Left colon (tissue), 2 donors: Measurements from ENCODE around the gene CHD8. TPM values are rescaled to one million over a fixed set of nuclear protein-coding genes. Genes with fewer than 3 reads are reported as not detected.
"Not testable (repeated sequence)": the region's sequence is repeated elsewhere in the genome, so short reads cannot be mapped to it uniquely, and the experiment has no call there.

ENCODE experiments used
- ATAC-seq: fragments of 200-7000 bp; cut with Tn5 transposase; one replicate; pipeline ENCODE4 v1.9.1; 2020; ENCODE audit warnings: mild to moderate bottlenecking, moderate library complexity
- DNase-seq, 2 donors: peaks; one replicate each; pipeline ENCODE4 v3.0.0-alpha.2; 2020
- intact Hi-C, 2 donors: fragments of 100-400 bp; cut with DNase I in 1 of 2; cut with micrococcal nuclease in 1 of 2; formaldehyde crosslinking; loops; one replicate each; pipeline versions ENCODE4 v1.11.2 to v1.14.0; 2022; cut with DNase I, micrococcal nuclease
- total RNA-seq, 2 donors: library from RNA; stranded (reverse); fragmentation: NEBNext Ultra II Directional; extraction: Animal tissue kit (Norgen Biotek cat#: 25700); gene quantifications; one replicate each; pipeline ENCODE4 v1.2.1, GENCODE V29; 2021
- donor health status: DM: no; HTN: no; CAD: no.
- donor health status: DM: yes; HTN: yes; CAD: no.

CHD8 gene
- total RNA-seq, 2 donors from 2014 or later: 58.5 to 59.0 TPM

DNA sequence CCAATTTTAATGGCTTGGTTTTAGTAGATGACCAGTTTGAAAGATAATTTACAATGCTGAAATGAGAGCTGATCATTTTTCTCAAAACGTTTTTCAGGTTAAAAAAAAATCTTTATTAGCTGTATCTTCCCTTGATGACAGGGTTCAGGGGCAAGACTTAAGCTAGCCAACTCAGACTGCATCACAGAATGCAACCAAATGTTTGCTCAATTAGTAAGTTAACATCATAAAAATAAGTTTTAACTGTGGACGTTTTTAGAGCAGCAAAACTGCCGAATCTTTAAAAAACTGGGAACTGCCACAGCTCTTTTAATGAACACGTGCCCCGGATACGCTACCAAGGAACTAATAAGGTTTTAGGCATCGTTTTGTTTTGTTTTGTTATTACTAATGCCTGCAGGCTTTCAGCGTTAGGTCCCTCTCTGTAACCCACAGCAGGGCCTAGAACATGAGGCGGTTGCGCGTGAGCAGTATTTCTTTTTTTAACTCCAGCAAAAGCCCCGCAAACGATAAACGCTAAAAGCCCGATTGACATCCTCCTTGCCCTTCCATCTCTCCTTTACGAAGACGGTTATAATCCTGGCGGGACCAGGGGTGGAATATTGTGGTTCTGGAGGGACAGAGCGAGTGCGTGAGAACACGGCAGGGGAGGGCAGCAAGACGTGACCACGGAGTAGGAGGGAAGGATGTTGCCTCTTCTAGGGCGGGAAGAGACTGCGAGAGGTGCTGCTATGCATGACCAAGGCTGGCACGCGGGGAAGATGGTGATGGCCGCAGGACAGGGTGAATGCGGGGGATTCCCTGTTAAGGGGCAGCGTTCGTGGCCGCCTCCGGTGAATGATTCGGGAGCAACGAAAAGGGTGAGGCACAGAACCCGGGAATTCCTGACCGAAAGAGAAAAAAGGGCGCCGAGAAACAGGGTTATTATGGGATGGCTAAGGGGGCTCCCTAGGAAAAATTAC is 72.8 kb downstream of the CHD8 start:
- DNase-seq (peak; percentile 49 to 53), ATAC-seq (peak; percentile 58)
- intact Hi-C loops: loop anchor here in 1 of 2 donors (10.0 kb wide), 1 partner anchor 1902 kb away; the partner anchor contains the start of gene HOMEZ

DNA sequence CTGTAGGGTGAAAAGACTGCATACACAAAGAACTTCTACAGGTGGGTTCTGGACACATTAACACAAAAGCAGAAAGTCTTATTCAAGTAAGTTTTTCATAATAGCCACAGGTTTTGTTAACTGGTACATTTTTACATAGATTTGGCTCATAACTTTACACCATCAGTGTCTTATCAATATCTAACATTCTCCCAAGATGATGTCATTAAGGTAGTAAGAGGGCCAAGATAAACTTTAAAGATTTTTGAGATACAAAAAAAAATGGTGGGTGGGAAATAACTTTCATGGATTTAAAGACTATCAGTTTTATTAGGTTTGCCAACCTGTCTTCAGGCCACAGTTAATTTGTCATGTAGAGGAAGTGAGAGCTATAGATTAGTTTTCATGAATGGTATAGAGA is 73.8 kb downstream of the CHD8 start:
- DNase-seq (no peak), ATAC-seq (no peak)
- intact Hi-C loops: loop anchor here in 1 of 2 donors (10.0 kb wide), 1 partner anchor 1903 kb away; the partner anchor contains the start of gene HOMEZ

DNA sequence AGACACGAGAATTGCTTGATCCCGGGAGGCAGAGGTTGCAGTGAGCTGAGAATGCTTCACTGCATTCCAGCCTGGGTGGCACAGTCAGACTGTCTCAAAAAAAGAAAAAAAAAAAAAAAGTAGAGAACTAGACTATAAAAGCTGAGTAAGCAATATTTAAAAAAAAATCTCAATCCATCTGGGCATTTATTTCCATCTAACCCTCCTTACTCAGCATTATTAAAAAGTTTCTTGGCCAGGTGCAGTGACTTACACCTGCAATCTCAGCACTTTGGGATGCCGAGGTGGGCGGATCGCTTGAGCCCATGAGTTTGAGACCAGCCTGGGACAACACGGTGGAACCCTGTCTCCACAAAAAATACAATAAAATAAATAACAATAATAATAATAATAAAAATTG is 76.6 kb downstream of the CHD8 start:
- no peak for DNase-seq
- intact Hi-C loops: loop anchor here in 1 of 2 donors (5.0 kb wide), 1 partner anchor 142 kb away; no protein-coding TSS in a partner anchor
- ATAC-seq: no peak

GRCh38 chr14:21373980-21374379 is 81.9 kb downstream of the CHD8 start:
- ATAC-seq (no peak), DNase-seq (no peak)
- intact Hi-C loops: no loop called here

DNA sequence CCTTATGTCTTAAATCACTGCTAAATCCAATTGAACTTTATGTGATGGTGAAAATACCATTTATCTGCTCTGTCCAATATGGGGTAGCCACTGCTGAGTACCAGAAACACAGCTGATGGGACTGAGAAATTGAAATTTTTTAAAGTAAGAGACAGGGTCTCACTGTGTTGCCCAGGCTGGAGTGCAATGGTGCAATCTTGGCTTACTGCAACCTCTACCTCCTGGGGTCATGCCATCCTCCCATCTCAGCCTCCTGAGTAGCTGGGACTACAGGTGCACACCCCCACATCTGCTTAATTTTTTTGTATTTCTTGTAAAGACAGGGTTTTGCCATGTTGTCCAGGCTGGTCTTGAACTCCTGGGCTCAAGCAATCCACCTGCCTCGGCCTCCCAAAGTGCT is 83.1 kb downstream of the CHD8 start:
- intact Hi-C loops, ATAC-seq: not testable (repeated sequence)

GRCh38 chr14:21369949-21370679 is 85.8 kb downstream of the CHD8 start:
- ATAC-seq (no peak), DNase-seq (no peak)
- intact Hi-C loops: no loop called here

More for the DNA sequence above, 83.1 kb downstream of the CHD8 start:
- DNase-seq: not testable (repeated sequence)

GRCh38 chr14:21367582-21368144 is 88.3 kb downstream of the CHD8 start:
- intact Hi-C loops: no loop called here
- DNase-seq: no peak
- no peak for ATAC-seq

- ATAC-seq (no peak), DNase-seq (no peak)
- intact Hi-C loops: no loop called here
These were observed 99.4 kb downstream of the CHD8 start for GRCh38 chr14:21356511-21356910.

DNA sequence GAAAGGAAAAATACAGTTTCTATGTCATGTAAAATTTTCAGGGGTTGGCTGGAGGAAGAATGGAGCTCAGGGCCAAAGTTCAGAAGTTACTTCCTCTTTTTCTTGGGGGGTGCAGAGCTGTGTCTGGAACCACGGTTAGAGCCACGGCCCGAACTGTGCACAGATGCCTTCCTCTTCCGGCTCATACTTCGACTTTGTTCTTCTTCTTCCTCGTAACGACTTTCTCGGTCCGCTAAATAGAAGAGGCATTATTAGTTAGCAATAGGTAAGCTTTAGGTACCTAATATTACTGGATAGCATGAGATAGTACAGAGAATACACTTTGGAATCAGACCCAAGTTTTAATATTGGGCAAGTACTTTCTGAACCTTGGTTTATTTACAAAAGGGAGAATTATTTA is 103.3 kb downstream of the CHD8 start:
- ATAC-seq (peak; percentile 61), DNase-seq (peak in 1 of 2 donors; percentile 18)
- intact Hi-C loops: no loop called here

DNA sequence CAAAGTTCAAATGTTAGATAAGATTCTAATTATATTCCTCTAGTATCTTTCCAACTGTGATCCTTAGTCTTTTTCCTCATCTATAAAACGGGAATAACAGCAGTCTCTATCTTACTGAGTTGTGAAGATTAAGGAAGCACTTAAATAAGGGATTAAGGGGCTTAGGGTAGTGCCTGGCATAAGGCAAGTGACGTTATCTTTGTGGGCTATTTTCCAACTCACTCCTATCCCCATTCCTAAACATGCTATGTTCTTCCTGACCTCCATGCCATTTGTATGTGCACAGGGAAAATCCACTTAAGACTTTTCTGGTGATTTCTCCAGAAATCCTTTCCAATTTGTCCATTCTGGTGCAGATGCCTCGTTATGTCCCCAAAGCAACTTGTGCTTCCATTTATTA is 105.4 kb downstream of the CHD8 start:
- DNase-seq (no peak), ATAC-seq (no peak)
- intact Hi-C loops: no loop called here

- no peak for ATAC-seq
- intact Hi-C loops: no loop called here
These were observed 108.7 kb downstream of the CHD8 start for GRCh38 chr14:21347201-21347600.

GRCh38 chr14:21346532-21347135 is 109.3 kb downstream of the CHD8 start:
- ATAC-seq (no peak), DNase-seq (no peak)
- intact Hi-C loops: no loop called here

More at GRCh38 chr14:21347201-21347600, 108.7 kb downstream of the CHD8 start:
- DNase-seq: no peak

GRCh38 chr14:21343035-21343794 is 112.7 kb downstream of the CHD8 start:
- intact Hi-C loops: no loop called here
- ATAC-seq (peak; percentile 45), DNase-seq (no peak)

Other genes starting within 250 kb of the CHD8 start
- gene HNRNPC, start 186.7 kb downstream of the CHD8 start, total RNA-seq: 100 to 1,000 TPM; 251 to 271 TPM
- gene RPGRIP1, start 176.0 kb downstream of the CHD8 start, total RNA-seq: under 1 TPM in 1 of 2 donors, not detected in 1; 0.17 TPM
- gene SUPT16H, start 72.1 kb downstream of the CHD8 start, total RNA-seq: 10 to 100 TPM; 38.1 to 39.8 TPM
- 10 to 100 TPM; 13.3 to 16.0 TPM for gene RAB2B, start 20.8 kb upstream of the CHD8 start, total RNA-seq
- 10 to 100 TPM; 80.2 to 85.2 TPM for gene TOX4, start 21.1 kb upstream of the CHD8 start, total RNA-seq
- gene METTL3, start 55.2 kb upstream of the CHD8 start, total RNA-seq: 10 to 100 TPM; 24.2 to 28.9 TPM
- gene SALL2, start 70.2 kb upstream of the CHD8 start, total RNA-seq: 1 to 10 TPM; 1.1 to 3.8 TPM
- gene OR10G3, start 124.0 kb upstream of the CHD8 start, total RNA-seq: not detected
- not detected for gene OR10G2, start 178.8 kb upstream of the CHD8 start, total RNA-seq
- not detected for gene OR4E2, start 197.7 kb upstream of the CHD8 start, total RNA-seq
- not detected for gene OR4E1, start 217.7 kb upstream of the CHD8 start, total RNA-seq